Measurements from ENCODE around the gene SPACA9.

- TF ChIP-seq CTCF (IDR thresholded peaks at IDR 0.05) (no peak), POLR2A (IDR thresholded peaks at IDR 0.05) (no peak)
These were observed 1.6 kb downstream of the SPACA9 start for GRCh38 chr9:132880324-132880661.
